ENCODE results near the gene TMEM26.

The TMEM26 gene

GRCh38 chr10:61410353-61411070, 42.7 kb downstream of the TMEM26 start:
- no peaks in the 10 kb centered on the region for H3K4me1 ChIP-seq (ENCODE audit: control insufficient read depth, insufficient read depth, low read length)
- no peak overlapping the region for H3K9ac ChIP-seq (ENCODE audit: low read length)
- no peaks in the 10 kb centered on the region for H3K36me3 ChIP-seq (ENCODE audit: control insufficient read depth, insufficient read depth, low read length)
- no peaks in the 10 kb centered on the region for H3K9me3 ChIP-seq (ENCODE audit: control insufficient read depth, low read length)
- no peak overlapping the region for H3K4me3 ChIP-seq (ENCODE audit: low read length)
- H3K27me3 ChIP-seq (ENCODE audit: control insufficient read depth, insufficient read depth, low read length) = no peaks in the 10 kb centered on the region

- no peaks in the 10 kb centered on the region for H3K36me3 ChIP-seq (ENCODE audit: control insufficient read depth, insufficient read depth, low read length)
- H3K27me3 ChIP-seq (ENCODE audit: control insufficient read depth, insufficient read depth, low read length) = no peaks in the 10 kb centered on the region
- H3K9me3 ChIP-seq (ENCODE audit: control insufficient read depth, low read length) = no peaks in the 10 kb centered on the region
- H3K4me1 ChIP-seq (ENCODE audit: control insufficient read depth, insufficient read depth, low read length) = no peaks in the 10 kb centered on the region
- H3K4me3 ChIP-seq (ENCODE audit: low read length) = no peak overlapping the region
- H3K9ac ChIP-seq (ENCODE audit: low read length) = no peak overlapping the region
These were observed 44.0 kb downstream of the TMEM26 start for GRCh38 chr10:61409157-61409556.

GRCh38 chr10:61408105-61408504, 45.1 kb downstream of the TMEM26 start:
- H3K27me3 ChIP-seq (ENCODE audit: control insufficient read depth, insufficient read depth, low read length) = no peaks in the 10 kb centered on the region
- no peaks in the 10 kb centered on the region for H3K9me3 ChIP-seq (ENCODE audit: control insufficient read depth, low read length)
- H3K4me3 ChIP-seq (ENCODE audit: low read length) = no peak overlapping the region

GRCh38 chr10:61406736-61407135, 46.4 kb downstream of the TMEM26 start:
- no peaks in the 10 kb centered on the region for H3K9me3 ChIP-seq (ENCODE audit: control insufficient read depth, low read length)
- H3K27me3 ChIP-seq (ENCODE audit: control insufficient read depth, insufficient read depth, low read length) = no peaks in the 10 kb centered on the region
- no peak overlapping the region for H3K9ac ChIP-seq (ENCODE audit: low read length)
- no peaks in the 10 kb centered on the region for H3K36me3 ChIP-seq (ENCODE audit: control insufficient read depth, insufficient read depth, low read length)
- H3K4me1 ChIP-seq (ENCODE audit: control insufficient read depth, insufficient read depth, low read length) = no peaks in the 10 kb centered on the region
- no peak overlapping the region for H3K4me3 ChIP-seq (ENCODE audit: low read length)

More at GRCh38 chr10:61408105-61408504, 45.1 kb downstream of the TMEM26 start:
- Histone ChIP-seq H3K9ac (ENCODE audit: low read length) (no peak overlapping the region), H3K4me1 (ENCODE audit: control insufficient read depth, insufficient read depth, low read length) (no peaks in the 10 kb centered on the region), H3K36me3 (ENCODE audit: control insufficient read depth, insufficient read depth, low read length) (no peaks in the 10 kb centered on the region)

DNA sequence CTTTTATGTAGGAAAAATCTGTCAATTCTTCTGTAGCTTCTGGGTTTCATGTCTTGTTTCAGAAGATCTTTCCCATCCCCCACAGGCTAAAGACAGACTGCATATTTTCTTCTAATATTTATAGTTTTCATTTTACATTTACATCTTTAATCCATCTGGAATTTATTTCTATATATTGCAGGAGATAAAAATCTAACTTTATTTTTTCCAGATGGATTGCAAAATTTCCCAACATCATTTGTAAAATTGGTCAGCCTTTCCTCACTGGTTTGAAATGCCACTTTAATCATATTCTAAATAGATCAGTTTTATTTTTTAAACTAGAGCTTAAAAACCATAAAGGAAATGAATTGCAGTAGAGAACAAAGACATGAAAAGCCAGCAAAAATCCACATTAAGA, 46.9 kb downstream of the TMEM26 start:
- no peaks in the 10 kb centered on the region for H3K4me1 ChIP-seq (ENCODE audit: control insufficient read depth, insufficient read depth, low read length)

GRCh38 chr10:61404751-61405150, 48.4 kb downstream of the TMEM26 start:
- Histone ChIP-seq H3K27me3 (ENCODE audit: control insufficient read depth, insufficient read depth, low read length) (no peaks in the 10 kb centered on the region), H3K4me1 (ENCODE audit: control insufficient read depth, insufficient read depth, low read length) (peaks cover 3% of the 10 kb centered on the region), H3K9ac (ENCODE audit: low read length) (no peak overlapping the region), H3K36me3 (ENCODE audit: control insufficient read depth, insufficient read depth, low read length) (no peaks in the 10 kb centered on the region), H3K9me3 (ENCODE audit: control insufficient read depth, low read length) (no peaks in the 10 kb centered on the region), H3K4me3 (ENCODE audit: low read length) (no peak overlapping the region)

More for the DNA sequence above, 46.9 kb downstream of the TMEM26 start:
- Histone ChIP-seq H3K27me3 (ENCODE audit: control insufficient read depth, insufficient read depth, low read length) (no peaks in the 10 kb centered on the region), H3K9me3 (ENCODE audit: control insufficient read depth, low read length) (no peaks in the 10 kb centered on the region), H3K36me3 (ENCODE audit: control insufficient read depth, insufficient read depth, low read length) (no peaks in the 10 kb centered on the region), H3K4me3 (ENCODE audit: low read length) (no peak overlapping the region), H3K9ac (ENCODE audit: low read length) (no peak overlapping the region)

DNA sequence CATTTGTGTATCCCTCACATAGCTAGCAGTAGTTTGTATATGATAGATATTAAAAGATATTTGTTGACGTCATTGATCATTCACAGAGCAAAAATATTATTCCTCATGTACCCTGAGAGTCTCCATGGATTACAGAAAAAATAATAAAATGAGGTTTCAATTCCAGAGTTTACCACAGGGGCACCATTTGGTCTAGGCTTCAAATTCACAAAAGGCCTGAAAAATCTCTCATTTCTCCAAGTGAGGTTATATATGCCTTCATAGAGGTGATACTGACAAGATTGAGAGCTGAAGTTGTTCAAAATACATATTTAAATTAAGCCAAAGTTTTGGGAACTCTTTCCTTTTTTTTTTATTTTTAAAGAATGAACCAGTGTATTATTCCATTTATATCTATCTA, 52.7 kb downstream of the TMEM26 start:
- Histone ChIP-seq H3K9ac (ENCODE audit: low read length) (no peak overlapping the region), H3K27me3 (ENCODE audit: control insufficient read depth, insufficient read depth, low read length) (no peaks in the 10 kb centered on the region), H3K9me3 (ENCODE audit: control insufficient read depth, low read length) (no peaks in the 10 kb centered on the region), H3K4me3 (ENCODE audit: low read length) (no peak overlapping the region), H3K4me1 (ENCODE audit: control insufficient read depth, insufficient read depth, low read length) (peaks cover 11% of the 10 kb centered on the region), H3K36me3 (ENCODE audit: control insufficient read depth, insufficient read depth, low read length) (no peaks in the 10 kb centered on the region)

DNA sequence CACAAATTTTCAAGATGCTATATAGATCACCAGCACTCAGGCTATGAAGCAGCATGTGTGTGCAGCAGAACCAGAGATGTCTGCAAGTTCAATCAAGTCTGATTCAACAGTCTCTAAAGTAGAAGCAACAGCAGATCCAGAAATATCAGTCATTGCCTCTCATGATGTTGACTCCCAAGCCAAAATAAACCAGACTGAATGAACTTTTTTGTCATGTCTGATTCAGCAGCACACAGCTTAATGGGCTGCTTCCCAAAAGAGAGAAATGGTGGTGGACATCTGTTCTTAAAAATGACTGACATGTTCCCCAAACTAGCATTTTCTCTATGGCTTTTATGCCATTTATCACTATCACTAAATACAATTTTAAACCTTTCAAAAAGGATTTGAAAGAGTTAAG, 53.8 kb downstream of the TMEM26 start:
- Histone ChIP-seq H3K9me3 (ENCODE audit: control insufficient read depth, low read length) (no peaks in the 10 kb centered on the region), H3K4me1 (ENCODE audit: control insufficient read depth, insufficient read depth, low read length) (peaks cover 11% of the 10 kb centered on the region), H3K27me3 (ENCODE audit: control insufficient read depth, insufficient read depth, low read length) (no peaks in the 10 kb centered on the region), H3K9ac (ENCODE audit: low read length) (no peak overlapping the region), H3K36me3 (ENCODE audit: control insufficient read depth, insufficient read depth, low read length) (no peaks in the 10 kb centered on the region), H3K4me3 (ENCODE audit: low read length) (no peak overlapping the region)

DNA sequence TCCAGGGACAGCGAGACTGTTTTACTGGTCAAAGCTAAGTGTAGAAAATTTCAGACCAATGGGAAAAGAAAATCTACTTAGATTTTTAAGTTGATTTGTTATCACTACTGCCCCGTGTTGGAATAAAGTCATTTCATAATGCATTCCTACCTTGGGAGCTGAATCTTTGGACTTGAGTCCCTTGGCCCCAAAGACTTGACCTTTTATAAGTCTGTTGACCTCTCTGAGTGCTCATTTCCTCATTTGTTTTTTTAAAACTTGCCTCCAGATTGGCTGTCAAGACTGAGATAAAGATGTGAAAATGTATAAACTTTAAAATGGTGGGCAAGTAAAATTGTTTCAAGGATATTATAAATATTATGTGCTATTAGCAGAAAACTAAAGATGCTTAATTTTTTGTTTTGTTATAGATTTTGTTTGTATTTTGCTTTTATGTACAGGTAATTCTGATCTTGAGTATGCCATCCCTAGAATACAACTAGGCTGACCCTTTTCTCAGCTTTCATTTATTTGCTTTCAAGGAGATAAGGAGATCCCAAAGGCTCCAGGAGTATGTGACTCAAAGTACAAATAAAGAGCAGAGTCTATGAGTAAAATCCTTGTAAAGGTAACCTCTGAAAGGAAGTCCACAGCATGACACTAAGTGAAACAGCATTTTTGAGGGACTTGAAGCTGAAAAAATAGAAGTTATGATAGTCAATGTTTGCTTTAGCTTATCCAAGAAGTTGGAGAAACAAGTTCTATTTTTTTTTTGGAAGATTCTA, 54.6 kb downstream of the TMEM26 start:
- Histone ChIP-seq H3K36me3 (ENCODE audit: control insufficient read depth, insufficient read depth, low read length) (no peaks in the 10 kb centered on the region), H3K4me3 (ENCODE audit: low read length) (no peak overlapping the region), H3K9me3 (ENCODE audit: control insufficient read depth, low read length) (no peaks in the 10 kb centered on the region), H3K4me1 (ENCODE audit: control insufficient read depth, insufficient read depth, low read length) (peaks cover 11% of the 10 kb centered on the region), H3K27me3 (ENCODE audit: control insufficient read depth, insufficient read depth, low read length) (no peaks in the 10 kb centered on the region), H3K9ac (ENCODE audit: low read length) (no peak overlapping the region)

- no peaks in the 10 kb centered on the region for H3K36me3 ChIP-seq (ENCODE audit: control insufficient read depth, insufficient read depth, low read length)
- no peaks in the 10 kb centered on the region for H3K27me3 ChIP-seq (ENCODE audit: control insufficient read depth, insufficient read depth, low read length)
- H3K9ac ChIP-seq (ENCODE audit: low read length) = no peak overlapping the region
- H3K9me3 ChIP-seq (ENCODE audit: control insufficient read depth, low read length) = no peaks in the 10 kb centered on the region
- H3K4me3 ChIP-seq (ENCODE audit: low read length) = peak overlapping the region; percentile 15
- H3K4me1 ChIP-seq (ENCODE audit: control insufficient read depth, insufficient read depth, low read length) = peaks cover 11% of the 10 kb centered on the region
These were observed 55.8 kb downstream of the TMEM26 start for GRCh38 chr10:61397175-61397986.

GRCh38 chr10:61391281-61391680, 61.9 kb downstream of the TMEM26 start:
- Histone ChIP-seq H3K9ac (ENCODE audit: low read length) (no peak overlapping the region), H3K36me3 (ENCODE audit: control insufficient read depth, insufficient read depth, low read length) (no peaks in the 10 kb centered on the region), H3K27me3 (ENCODE audit: control insufficient read depth, insufficient read depth, low read length) (no peaks in the 10 kb centered on the region), H3K4me3 (ENCODE audit: low read length) (no peak overlapping the region), H3K4me1 (ENCODE audit: control insufficient read depth, insufficient read depth, low read length) (no peaks in the 10 kb centered on the region), H3K9me3 (ENCODE audit: control insufficient read depth, low read length) (no peaks in the 10 kb centered on the region)

GRCh38 chr10:61390851-61391250, 62.3 kb downstream of the TMEM26 start:
- Histone ChIP-seq H3K4me3 (ENCODE audit: low read length) (no peak overlapping the region), H3K9ac (ENCODE audit: low read length) (no peak overlapping the region), H3K36me3 (ENCODE audit: control insufficient read depth, insufficient read depth, low read length) (no peaks in the 10 kb centered on the region), H3K9me3 (ENCODE audit: control insufficient read depth, low read length) (no peaks in the 10 kb centered on the region), H3K4me1 (ENCODE audit: control insufficient read depth, insufficient read depth, low read length) (no peaks in the 10 kb centered on the region), H3K27me3 (ENCODE audit: control insufficient read depth, insufficient read depth, low read length) (no peaks in the 10 kb centered on the region)
